Stomach (tissue), 9 donors: ENCODE data around the gene SUCLG2. TPM values are rescaled to one million over a fixed set of nuclear protein-coding genes. Genes with fewer than 3 reads are reported as not detected.
A peak's percentile ranks its signal among the peaks of the same experiment; 100 is the strongest.

ENCODE experiments used
- DNase-seq, 2 donors: peaks; one replicate each; pipeline versions ENCODE4 v3.0.0 to v3.0.0-alpha.2; 2013 to 2019
- H3K27ac ChIP-seq, 5 donors: fragments of 200-600 bp in 4 of 5; sonication (generic) in 4 of 5; one replicate each; pipeline ENCODE4 v1.5.1; 2013 to 2019; ENCODE audit warnings: mild to moderate bottlenecking in 1 of 5, moderate library complexity in 1 of 5
- H3K27me3 ChIP-seq, 3 donors: fragments of 200-600 bp; sonication (generic); one replicate each; pipeline ENCODE4 v1.5.1; 2017 to 2019; ENCODE audit warnings: mixed run types in 1 of 3
- H3K36me3 ChIP-seq, 4 donors: fragments of 200-600 bp; sonication (generic); 1 replicate in 3 of 4; 2 replicates in 1 of 4; pipeline ENCODE4 v1.5.1; 2016 to 2019
- H3K4me1 ChIP-seq, 4 donors: fragments of 200-600 bp; sonication (generic); one replicate each; pipeline ENCODE4 v1.5.1; 2016 to 2019
- H3K4me3 ChIP-seq, 4 donors: fragments of 200-600 bp; sonication (generic) in 3 of 4; one replicate each; pipeline ENCODE4 v1.5.1; 2016 to 2019; ENCODE audit warnings: mild to moderate bottlenecking in 1 of 4
- H3K9me3 ChIP-seq, 4 donors: fragments of 200-600 bp; sonication (generic); one replicate each; pipeline ENCODE4 v1.5.1; 2016 to 2019
- EP300 ChIP-seq: sonication (generic); formaldehyde crosslinking; IDR thresholded peaks from one replicate; pipeline ENCODE4 v1.6.1; 2017; ENCODE audit warnings: antibody characterized with exemption
- POLR2A ChIP-seq, 4 donors: fragments of 450-650 bp; IDR thresholded peaks; one replicate each; pipeline ENCODE4 v1.6.1; 2016; ENCODE audit warnings: antibody characterized with exemption in 4 of 4, control low read depth in 2 of 4, mild to moderate bottlenecking in 1 of 4, moderate library complexity in 1 of 4
- POLR2AphosphoS5 ChIP-seq, 3 donors: sonication (generic); formaldehyde crosslinking; IDR thresholded peaks; one replicate each; pipeline ENCODE4 v1.6.1; 2016; ENCODE audit warnings: antibody characterized with exemption in 3 of 3
- WGBS, 5 donors: extraction: QIAGEN DNeasy Blood & Tissue Kit in 3 of 5; methylation state at CpG; one replicate each; pipeline versions ENCODE4 v1.1.5 to v1.1.7; 2013 to 2018; 5-methylcytosine and 5-hydroxymethylcytosine counted together
- intact Hi-C: fragments of 100-400 bp; cut with DNase I; formaldehyde crosslinking; loops from one replicate; pipeline ENCODE4 v1.15.1; 2023; ENCODE audit warnings: low total_unique reads
- polyA plus RNA-seq, 3 donors: library from polyadenylated mRNA; stranded (reverse); fragments of 200-250 nt; gene quantifications; one replicate each; pipeline ENCODE4 v1.2.3, GENCODE V29; 2013
- total RNA-seq, 5 donors: library from RNA; depleted of rRNA; stranded (reverse); fragments of >200 nt; gene quantifications; one replicate each; pipeline versions ENCODE4 v1.1.0 to v1.2.3, GENCODE V29; 2014 to 2016
- TF ChIP-seq, protein P1 (sequence below), 7 experiments: fragments of 450-650 bp in 4 of 7; fragments of 200-600 bp in 3 of 7; sonication (generic) in 3 of 7; IDR thresholded peaks; one replicate each; pipeline ENCODE4 v1.5.1; 2016 to 2019; ENCODE audit warnings: antibody characterized with exemption in 7 of 7, control low read depth in 2 of 7, mild to moderate bottlenecking in 1 of 7
- donor health status: healthy with polysubstance abuse.
- donor health status: Bipolar disorder and iron deficiency.
- donor health status: healthy.

The SUCLG2 gene
- total and polyA plus RNA-seq, 8 donors, result 30.9 to 174 (median 74.9) TPM

DNA sequence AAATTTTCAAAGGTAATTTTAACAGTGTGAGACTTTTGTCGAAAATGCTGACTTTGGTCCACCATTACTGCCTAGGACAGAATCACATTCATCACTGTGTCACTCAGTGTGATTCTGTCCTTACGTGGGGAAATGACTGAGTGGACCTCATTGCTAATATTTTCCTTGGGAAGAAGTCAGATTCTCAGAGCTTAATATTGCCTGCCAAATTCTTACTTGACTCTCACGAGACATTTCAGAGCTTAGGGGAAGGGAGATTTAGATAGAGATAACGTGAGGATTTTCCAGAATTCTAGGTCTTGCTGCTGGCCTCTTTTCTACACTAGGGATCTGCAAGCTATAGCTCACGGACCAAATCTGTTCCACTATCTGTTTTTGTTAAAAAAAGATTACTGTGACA, 270.4 kb downstream of the SUCLG2 start:
- no peak for DNase-seq
- intact Hi-C loops, result no loop called here
- Histone ChIP-seq H3K9me3 (no peaks in the 10 kb centered on the region), H3K27ac (no peak overlapping the region), H3K4me1 (peaks cover 0 to 12% (median 7%) of the 10 kb centered on the region in 4 donors), H3K36me3 (peaks cover 0 to 17% (median 8%) of the 10 kb centered on the region in 4 donors), H3K27me3 (no peaks in the 10 kb centered on the region), H3K4me3 (no peak overlapping the region)
- WGBS, 5 donors, result 72 to 80% (median 76%) methylated on average over 5 of the region's 5 CpGs
- TF ChIP-seq POLR2A (IDR thresholded peaks at IDR 0.05) (no peak), EP300 (no peak), POLR2AphosphoS5 (IDR thresholded peaks at IDR 0.05) (no peak)
- TF ChIP-seq, protein P1, sequence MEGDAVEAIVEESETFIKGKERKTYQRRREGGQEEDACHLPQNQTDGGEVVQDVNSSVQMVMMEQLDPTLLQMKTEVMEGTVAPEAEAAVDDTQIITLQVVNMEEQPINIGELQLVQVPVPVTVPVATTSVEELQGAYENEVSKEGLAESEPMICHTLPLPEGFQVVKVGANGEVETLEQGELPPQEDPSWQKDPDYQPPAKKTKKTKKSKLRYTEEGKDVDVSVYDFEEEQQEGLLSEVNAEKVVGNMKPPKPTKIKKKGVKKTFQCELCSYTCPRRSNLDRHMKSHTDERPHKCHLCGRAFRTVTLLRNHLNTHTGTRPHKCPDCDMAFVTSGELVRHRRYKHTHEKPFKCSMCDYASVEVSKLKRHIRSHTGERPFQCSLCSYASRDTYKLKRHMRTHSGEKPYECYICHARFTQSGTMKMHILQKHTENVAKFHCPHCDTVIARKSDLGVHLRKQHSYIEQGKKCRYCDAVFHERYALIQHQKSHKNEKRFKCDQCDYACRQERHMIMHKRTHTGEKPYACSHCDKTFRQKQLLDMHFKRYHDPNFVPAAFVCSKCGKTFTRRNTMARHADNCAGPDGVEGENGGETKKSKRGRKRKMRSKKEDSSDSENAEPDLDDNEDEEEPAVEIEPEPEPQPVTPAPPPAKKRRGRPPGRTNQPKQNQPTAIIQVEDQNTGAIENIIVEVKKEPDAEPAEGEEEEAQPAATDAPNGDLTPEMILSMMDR (IDR thresholded peaks at IDR 0.05), result no peak

DNA sequence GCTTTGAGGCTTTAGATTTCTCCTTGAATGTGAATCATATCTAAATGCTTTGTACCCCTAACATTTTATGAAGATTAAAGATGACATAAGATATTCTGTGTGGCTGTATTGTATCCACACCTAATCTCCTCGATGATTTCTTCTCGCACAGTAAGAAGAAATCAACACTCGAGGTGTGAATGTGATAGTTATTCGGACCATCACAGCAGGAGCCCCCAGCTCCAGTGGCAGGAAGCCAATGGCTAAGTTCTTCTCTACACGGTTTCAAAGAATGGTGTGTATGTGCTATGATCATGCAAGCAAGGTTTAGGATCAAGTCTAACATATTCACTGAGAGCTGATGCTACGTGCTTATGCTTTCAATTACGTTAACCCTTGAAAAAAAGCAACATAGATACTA, 271.0 kb downstream of the SUCLG2 start:
- intact Hi-C loops, result no loop called here
- TF ChIP-seq, protein P1 (IDR thresholded peaks at IDR 0.05), result no peak
- Histone ChIP-seq H3K27me3 (no peaks in the 10 kb centered on the region), H3K9me3 (no peaks in the 10 kb centered on the region), H3K4me3 (no peak overlapping the region), H3K4me1 (peaks cover 0 to 12% (median 7%) of the 10 kb centered on the region in 4 donors), H3K27ac (no peak overlapping the region), H3K36me3 (peaks cover 0 to 16% (median 10%) of the 10 kb centered on the region in 4 donors)
- DNase-seq, result no peak
- WGBS, 5 donors, result 70 to 76% (median 71%) methylated on average over 7 of the region's 7 CpGs

DNA sequence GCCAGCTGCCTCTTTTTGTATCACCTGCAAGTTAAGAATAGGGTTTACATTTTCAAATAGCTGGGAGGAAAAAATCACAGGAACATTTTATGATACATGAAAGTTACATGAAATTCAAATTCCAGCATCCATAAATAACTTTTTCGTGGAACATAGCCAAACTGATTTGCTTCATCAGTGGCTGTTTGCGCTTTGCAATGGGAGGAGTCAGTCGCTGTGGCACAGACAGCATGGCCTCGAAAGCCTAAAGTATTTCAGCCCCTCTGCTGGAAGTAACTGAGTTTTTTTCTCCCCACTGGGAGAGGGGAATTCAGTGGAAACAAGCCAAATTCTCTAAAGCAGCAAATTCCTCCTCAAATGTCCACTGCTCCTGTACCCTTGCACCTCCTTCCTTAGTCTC, 271.9 kb downstream of the SUCLG2 start:
- peaks cover 0 to 10% (median 9%) of the 10 kb centered on the region in 4 donors for H3K36me3 ChIP-seq
- no peaks in the 10 kb centered on the region for H3K27me3 ChIP-seq
- TF ChIP-seq POLR2A (IDR thresholded peaks at IDR 0.05) (no peak), POLR2AphosphoS5 (IDR thresholded peaks at IDR 0.05) (no peak), EP300 (no peak)
- H3K27ac ChIP-seq, result no peak overlapping the region
- intact Hi-C loops, result no loop called here
- no peak overlapping the region for H3K4me3 ChIP-seq
- peaks cover 0 to 12% (median 7%) of the 10 kb centered on the region in 4 donors for H3K4me1 ChIP-seq
- H3K9me3 ChIP-seq, result no peaks in the 10 kb centered on the region
- peak in 1 of 2 donors; percentile 43 for DNase-seq
- WGBS, 5 donors, result 34 to 65% (median 46%) methylated on average over 4 of the region's 4 CpGs

DNA sequence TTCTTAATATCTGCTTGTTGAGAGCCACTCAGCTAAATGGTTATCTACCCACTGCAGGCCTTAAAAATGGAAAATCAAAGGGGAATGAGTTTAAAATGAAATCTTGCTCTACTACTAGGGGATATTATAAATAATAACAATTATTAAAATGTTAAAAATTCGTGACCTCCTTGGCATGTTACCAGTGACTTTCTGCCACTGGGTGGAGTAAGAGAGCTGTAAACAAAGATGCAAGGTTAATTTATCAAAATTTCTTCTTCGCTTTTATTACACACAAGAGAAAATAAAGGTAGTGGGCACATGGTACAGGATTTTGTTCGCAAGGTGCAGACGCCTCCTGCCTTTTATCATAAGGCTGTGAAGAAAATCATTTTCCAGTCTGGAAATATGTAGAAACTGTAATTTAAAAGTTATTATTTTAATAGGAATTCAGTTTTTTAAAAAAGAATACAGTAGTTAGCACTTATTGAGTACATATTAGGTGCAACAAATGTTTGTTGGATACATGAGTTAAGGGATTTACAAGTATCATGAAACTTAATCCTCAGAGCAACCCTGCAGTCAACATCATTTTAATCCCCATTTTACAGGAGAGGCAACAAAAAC, 272.6 kb downstream of the SUCLG2 start:
- 46 to 57% (median 53%) methylated on average over 4 of the region's 4 CpGs for WGBS, 5 donors
- Histone ChIP-seq H3K9me3 (no peaks in the 10 kb centered on the region), H3K27ac (no peak overlapping the region), H3K36me3 (peaks cover 0 to 11% (median 10%) of the 10 kb centered on the region in 4 donors), H3K27me3 (no peaks in the 10 kb centered on the region), H3K4me1 (peaks cover 0 to 12% (median 7%) of the 10 kb centered on the region in 4 donors), H3K4me3 (no peak overlapping the region)
- TF ChIP-seq EP300, result no peak
- no peak for TF ChIP-seq POLR2A (IDR thresholded peaks at IDR 0.05)
- TF ChIP-seq, protein P1 (IDR thresholded peaks at IDR 0.05), result peak in 5 of 7 experiments; percentile 37 to 72 (median 42)
- no peak for TF ChIP-seq POLR2AphosphoS5 (IDR thresholded peaks at IDR 0.05)
- DNase-seq, result peak in 1 of 2 donors; percentile 44
- intact Hi-C loops, result no loop called here

DNA sequence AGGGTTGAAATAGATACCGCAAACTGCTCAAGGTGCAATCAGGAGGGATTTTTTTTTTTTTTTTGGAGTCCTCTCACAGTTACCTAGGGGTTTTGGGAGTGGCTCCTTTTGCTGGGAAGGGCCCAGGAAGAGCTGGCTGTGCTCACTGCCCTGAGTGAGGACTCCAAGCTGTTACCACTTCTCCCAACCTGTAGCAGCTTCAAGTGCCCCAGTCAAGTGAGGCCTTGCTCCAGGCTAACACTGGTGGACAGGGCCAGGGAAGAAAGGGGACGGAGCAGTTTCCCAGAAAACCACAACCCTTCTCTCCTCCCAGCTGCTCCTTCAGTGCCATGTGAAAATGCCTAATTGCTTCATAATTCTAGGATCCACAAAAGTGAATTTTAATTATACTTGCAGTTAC, 274.3 kb downstream of the SUCLG2 start:
- no peaks in the 10 kb centered on the region for H3K9me3 ChIP-seq
- H3K36me3 ChIP-seq, result peaks cover 0 to 28% (median 22%) of the 10 kb centered on the region in 4 donors
- 83 to 100% (median 95%) methylated on average over 2 of the region's 2 CpGs for WGBS, 5 donors
- no peak for DNase-seq
- intact Hi-C loops, result no loop called here
- TF ChIP-seq, protein P1 (IDR thresholded peaks at IDR 0.05), result no peak
- TF ChIP-seq POLR2A (IDR thresholded peaks at IDR 0.05) (no peak), EP300 (no peak), POLR2AphosphoS5 (IDR thresholded peaks at IDR 0.05) (no peak)
- H3K27me3 ChIP-seq, result no peaks in the 10 kb centered on the region
- H3K4me1 ChIP-seq, result peaks cover 0 to 12% (median 7%) of the 10 kb centered on the region in 4 donors
- no peak overlapping the region for H3K4me3 ChIP-seq
- H3K27ac ChIP-seq, result no peak overlapping the region
